GM18511 (cell line): ENCODE measurements around the gene P2RX5.

Experiments used
- ATAC-seq: cut with Tn5 transposase; IDR thresholded peaks from one replicate; pipeline ENCODE4 v1.9.1; 2021; ENCODE audit warnings: mild to moderate bottlenecking, moderate library complexity; ENCODE audit not compliant: unreplicated experiment

P2RX5 gene

DNA sequence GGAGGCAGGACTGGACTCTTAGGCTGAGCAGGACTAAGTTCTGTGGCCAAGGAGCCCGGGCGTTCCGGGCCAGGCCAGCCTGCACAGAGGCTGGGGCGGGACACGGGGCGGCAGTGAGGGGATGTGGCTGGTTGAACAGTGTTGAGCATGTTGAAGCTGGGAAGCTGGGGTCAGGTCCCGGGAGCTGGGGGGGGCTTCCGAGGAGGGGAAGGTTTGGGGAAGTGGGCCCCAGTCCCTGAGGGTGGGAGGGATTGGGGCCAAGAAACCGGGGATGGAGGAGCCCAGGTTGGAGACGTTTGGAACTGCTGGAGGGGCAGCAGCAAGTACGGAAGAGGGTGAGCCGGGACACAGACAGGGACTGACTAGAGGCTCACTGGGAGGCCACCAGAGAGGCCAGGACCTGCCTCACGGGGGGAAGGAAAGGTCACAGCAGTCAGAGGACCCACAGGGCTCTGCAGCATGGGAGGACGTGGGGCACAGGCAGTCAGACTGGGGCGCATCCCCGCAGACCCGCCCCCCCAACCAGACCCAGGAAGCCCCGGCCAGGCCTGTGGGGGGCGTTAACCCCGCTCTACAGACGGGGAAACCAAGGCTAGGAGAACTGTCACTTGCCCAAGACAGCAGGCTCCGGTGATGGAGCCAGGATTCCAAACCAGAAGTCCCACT, 37.0 kb downstream of the P2RX5 start:
- ATAC-seq: no peak

DNA sequence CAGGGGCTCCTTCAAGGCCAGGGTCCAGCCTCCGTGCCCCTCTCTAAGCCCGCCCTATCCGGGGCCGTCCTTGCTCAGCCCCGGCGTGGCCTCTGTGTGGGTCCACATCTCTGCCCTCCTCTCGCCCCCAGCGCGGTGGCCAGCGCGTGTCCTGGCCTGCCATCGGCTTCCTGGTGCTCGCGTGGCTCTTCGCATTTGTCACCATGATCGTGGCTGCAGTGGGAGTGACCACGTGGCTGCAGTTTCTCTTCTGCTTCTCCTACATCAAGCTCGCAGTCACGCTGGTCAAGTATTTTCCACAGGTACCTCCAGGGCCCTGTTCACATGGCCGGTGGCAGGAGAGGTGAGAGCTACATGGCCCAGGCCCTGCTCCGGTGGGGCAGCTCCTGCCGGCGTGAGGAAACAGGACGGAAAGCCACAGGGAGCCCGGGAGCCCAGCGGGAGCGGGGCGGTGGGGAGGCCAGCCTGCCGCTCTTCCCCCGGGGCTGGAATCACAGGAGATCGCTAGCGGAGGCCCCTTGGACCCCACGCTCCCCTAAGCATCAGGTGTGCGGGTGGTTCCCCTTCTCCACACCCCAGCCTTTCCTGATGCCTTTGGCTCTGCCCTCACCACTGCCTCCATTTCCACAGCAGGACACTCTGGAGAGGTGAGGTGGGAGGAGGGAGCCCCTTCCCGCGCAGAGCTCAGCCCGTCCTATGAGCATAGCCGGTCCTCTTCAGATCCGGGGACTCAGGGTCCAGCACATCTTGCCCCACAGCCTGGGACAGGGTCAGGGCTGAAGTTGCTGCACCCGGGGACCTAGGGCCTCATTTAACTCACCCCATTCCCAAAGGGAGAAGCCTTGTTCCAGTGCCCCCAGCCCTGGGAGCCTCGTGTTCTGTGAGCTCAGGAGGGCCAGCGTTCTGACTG, 37.8 kb downstream of the P2RX5 start:
- ATAC-seq: no peak

DNA sequence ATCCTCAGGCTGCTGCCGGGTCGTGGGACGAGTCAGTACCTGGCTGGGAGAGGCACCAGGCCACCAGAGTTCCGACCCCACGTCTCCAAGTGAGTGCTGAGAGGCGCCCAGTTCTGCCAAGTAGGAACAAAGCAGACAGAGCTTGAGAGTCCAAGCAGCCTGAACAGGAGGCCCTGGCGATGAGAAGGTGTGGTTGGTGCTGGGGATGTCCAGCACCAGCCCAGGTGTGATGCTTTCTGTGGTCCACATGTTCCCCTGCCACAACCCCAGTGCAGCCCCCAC, 38.4 kb downstream of the P2RX5 start:
- ATAC-seq: no peak

DNA sequence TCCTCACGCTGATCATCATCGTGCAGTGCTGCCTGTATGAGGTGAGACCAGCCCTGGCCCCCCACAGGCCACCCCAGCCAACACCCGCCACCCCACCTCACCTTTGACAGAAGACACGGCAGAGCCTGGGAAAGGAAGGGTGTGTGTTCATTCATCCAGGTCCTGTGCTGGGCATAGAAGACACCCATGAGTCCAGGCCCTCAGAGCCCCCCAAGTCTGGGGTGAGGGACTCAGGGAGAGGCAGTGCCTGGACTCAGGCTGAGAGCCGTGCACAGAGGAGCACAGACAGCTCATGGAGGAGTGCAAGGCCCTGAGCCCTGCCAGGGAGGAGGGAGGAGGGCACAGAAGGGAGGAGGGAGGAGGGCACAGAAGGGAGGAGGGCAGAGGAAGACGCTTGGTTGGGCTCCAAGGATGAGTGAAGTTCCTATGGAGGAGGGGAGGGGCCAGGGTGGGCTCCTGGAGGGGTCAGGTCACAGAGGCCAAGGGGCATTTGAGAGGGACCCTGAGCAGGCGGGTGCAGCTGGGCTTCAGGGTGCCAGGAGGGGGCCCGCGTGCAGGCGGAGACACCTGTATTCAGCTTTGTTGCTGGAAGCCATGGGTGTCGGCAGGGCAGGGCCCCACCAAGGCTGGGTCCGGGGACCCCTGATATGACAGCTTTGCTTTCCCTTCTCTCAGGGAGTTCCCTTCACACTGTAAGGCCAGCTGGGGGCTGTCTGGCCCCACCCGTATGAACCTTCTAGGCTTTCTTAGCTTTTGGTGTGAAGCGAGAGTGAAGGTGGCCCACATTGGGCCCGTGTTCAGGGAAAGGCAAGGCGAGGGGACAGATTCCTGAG, 39.0 kb downstream of the P2RX5 start:
- ATAC-seq: no peak

DNA sequence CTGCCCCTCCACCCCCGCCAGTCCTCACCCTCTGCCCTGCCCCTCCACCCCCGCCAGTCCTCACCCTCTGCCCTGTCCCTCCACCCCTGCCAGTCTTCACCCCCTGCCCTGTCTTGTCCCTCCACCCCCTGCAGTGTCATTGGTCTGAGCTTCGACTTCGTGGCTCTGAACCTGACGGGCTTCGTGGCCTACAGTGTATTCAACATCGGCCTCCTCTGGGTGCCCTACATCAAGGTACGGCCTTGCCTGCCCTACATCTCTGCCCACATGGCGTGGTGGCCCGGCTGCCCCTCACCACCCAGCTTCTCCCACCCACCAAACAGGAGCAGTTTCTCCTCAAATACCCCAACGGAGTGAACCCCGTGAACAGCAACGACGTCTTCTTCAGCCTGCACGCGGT, 39.6 kb downstream of the P2RX5 start:
- ATAC-seq: no peak

DNA sequence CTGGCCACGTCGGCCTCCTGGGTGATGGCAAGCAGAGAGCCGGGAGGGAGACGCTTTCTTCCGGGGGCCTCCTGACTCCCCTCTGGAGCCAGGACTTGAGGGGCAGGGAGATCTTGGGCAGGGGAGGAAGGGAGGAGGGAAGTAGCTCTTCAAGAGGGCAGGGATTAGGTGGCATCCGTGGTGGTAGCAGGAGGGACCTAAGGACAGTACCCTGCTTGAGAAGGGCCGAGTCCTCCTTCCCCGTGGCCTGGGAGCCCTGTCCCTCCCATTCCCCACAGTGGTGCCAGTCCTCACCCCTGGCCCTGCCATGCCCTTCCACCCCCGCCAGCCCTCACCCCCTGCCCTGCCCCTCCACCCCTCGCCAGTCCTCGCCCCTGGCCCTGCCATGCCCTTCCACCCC, 40.2 kb downstream of the P2RX5 start:
- ATAC-seq: no peak

DNA sequence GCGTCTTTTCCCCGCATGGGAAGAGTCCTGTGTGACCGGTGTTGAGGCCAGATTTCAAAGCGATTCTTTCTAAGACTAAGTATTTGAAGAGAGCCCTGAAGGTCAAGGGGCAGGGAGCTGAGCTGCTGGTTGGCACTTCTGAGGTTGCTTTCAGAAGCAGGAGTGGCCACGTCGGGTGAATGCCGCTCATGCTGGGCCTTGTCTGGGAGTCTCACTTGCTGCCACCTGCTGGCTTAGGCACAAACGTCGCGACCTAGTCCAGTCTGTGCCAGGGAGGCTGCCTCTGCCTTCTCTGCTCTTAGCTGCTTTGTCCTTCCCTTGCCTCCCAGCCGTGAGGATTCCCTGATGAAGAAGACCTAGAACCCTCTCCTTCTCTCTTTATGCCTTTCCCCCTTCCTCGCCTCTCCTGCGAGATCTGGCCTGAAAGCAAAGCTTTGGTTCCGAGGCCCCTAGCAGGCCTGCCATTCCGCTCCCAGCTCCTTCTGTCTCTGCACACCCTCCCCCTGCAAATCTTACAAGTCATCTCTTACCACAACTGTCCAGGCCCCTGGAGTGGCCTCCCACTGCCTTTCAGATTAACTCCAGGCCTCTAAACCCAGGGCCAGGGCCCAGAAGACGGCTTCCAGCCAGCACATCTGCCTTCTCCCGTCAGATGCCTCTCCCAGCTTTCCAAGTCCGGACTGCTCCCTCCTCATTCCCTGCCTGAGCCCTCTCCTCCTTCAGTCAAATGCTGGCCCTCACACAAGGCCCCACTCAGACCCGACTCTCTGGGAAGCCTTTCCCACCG, 48.0 kb downstream of the P2RX5 start:
- ATAC-seq: no peak

DNA sequence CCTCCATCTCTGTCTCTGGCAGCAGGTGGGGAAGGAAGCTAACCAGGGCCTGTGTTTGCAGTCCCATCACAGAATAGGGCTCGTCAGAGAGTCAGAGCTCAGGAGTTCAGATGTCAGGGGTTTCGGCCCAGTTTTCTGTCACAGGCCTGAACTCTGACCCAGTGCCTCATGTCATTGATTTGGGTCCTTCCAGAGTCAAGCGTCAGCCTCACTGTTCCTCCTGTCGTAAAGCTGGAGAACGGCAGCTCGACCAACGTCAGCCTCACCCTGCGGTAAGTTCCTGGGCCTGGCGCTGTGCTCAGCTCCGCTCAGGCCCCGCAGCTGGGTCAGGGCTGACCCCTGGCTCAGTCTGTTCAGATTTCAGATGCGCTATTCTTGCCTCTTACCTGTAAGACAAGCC, 48.7 kb downstream of the P2RX5 start:
- ATAC-seq: no peak

DNA sequence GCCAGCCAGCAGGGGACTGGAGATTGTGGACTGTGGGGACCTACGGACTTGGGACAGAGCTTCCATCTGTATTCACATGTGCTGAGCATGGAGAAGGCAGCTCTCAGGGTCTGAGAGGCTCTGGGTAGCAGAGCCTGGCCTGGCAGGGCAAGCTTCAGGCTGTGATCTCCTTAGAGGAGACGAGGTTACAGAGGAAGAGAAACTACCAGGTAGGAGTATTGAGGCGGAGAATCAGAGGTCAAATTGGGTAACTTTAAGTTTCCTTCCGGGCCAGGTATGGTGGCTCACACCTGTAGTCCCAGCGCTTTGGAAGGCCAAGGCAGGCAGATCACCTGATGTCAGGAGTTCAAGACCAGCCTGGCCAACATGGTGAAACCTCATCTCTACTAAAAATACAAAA, 50.6 kb downstream of the P2RX5 start:
- ATAC-seq: no peak

DNA sequence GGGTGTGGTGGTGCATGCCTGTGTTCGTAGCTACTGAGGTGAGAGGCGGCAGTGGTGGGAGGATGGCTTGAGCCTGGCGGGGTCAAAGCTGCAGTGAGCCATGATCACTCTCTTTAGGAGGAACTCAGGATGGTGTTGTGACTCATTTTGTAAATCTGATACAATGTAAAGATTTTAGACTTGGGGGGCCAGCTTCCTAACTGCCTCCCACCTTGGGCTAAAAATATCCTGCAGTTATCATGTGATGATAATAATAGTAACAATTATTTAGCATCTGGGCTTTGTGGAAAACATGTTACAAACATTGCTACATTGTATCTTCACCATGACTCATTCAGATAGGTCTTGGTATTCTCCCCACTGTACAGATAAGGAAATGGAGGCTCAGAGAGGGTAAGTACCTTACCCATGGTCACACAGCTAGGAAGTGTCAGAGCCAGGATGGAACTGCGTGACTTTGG, 52.0 kb downstream of the P2RX5 start:
- ATAC-seq: no peak

DNA sequence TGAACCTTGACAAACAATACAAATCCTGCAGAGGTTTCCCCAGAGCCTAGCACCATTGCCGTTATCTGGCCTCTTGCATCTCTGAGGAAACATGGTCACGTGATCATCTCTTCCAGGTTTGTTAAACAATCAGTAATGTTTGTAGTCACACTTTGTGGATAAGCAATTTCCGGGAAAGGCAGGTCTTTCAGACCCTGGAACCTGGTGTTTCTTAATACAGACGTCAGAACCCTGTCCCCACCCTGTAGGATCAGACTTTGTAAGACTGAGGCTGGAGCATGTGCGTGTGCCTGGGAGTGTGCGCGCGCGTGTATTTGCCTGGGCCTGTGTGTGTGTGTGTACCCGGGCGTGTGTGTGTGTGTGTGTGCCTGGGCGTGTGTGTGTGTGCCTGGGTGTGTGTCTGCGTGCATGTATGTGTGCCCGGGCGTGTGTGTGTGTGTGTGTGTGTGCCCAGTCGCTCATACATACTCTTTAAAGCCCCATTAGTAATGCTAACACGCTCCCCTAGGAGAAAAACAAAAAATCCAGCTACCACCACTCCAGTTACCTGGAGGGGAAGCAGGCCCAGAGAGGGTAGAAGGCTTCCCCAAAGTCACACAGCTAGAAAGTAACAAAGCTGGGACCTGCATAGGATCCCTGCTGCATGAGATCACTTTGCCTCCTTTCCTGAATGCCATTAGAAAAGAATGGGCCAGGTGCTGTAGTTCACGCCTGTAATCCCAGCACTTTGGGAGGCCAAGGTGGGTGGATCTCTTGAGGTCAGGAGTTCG, 54.1 kb downstream of the P2RX5 start:
- no peak for ATAC-seq

DNA sequence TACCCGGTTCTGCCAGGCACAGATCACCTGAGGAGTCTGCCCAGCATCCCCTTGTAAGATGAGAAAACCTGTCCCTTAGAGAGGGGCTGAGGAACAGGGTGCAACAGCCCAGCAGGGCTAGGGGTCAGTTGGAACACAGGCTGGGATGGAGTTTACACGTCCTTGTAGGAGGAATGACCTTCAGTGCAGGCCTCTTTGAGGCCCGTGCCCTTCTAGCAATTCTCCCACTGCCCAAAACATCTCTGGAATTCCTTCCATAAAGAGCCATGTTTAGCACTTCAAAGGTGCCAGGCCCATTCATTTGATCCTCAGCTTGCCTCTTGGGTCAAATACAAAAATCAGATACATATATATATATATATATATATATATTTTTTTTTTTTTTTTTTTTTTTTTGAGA, 54.9 kb downstream of the P2RX5 start:
- no peak for ATAC-seq

DNA sequence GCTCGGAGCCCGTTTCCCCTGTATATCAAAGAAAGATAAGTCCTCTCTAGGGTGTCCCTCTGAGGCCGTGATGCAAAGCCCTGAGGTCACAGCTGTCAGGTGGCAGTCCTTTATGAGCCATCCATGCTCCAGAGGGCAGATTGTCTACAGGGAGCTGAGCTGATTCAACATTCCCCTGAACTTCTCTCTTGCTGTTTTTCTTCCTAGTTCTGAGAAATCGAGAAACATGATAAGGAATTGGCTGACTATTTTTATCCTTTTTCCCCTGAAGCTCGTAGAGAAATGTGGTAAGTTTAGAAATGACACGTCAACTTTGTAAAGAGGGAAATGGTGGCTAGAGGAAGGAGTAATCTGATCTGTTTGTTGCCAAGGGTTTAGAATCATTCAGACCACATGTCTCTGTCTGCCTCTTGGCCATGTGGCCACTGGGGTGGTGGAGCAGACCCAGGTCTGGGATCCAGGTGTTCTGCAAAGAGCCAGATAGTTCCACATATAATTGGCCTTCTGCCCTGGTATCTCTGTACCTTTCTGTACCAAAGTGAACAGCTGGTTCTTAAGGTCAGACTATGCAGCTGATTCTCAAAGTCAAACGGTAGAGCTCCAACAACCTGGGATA, 55.9 kb downstream of the P2RX5 start:
- ATAC-seq: no peak

DNA sequence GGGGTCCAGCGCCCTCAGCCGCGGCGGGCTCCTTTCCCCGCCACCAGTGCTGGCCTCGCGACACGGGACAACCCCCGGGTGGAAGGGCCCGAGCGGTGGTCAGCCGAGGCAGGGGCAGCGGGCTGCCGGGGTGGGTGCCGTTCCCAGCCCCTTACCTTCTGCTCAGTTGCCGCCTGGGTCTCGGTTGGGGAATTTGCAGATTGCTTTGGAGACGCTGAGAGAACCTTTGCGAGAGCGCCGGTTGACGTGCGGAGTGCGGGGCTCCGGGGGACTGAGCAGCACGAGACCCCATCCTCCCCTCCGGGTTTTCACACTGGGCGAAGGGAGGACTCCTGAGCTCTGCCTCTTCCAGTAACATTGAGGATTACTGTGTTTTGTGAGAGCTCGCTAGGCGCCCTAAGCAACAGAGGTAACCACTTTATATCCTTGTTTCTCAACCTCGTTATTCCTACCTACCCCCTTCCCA, 59.0 kb downstream of the P2RX5 start:
- ATAC-seq: no peak

DNA sequence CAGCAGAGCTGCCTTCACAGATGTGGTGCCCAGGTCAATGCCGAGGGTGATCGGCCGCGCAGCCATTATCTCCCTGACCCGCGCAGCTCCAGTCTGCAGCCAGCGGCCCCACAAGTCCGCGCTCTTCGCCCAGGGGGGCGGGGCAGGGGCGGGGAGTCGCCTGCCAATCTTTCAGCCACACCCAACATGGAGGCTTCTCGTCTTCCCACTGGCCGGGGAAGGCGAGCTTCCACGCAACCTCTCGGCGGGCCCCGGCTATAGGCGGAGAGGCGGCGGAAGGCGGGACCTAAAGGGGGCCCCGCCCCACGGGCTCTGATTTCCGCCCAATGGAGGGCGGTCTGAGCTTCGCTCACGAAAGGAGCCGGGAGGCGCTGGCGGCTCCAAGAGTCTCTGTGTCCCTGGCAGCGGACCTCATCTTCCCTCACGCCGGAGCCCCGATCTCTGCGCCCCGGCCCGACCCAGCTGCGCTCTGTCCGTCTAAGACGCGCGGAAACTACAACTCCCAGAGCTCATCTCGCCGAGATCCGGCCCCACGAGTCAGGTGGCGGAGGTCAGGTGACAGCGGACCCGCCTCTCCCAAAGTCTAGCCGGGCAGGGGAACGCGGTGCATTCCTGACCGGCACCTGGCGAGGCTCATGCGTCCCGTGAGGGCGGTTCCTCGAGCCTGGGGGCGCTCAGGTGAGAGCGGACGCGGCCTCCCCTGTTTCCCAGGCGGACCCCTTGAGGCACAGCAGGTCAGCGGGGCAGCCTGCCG, 59.6 kb downstream of the P2RX5 start, which contains the start of the genes CTNS and SHPK:
Gene CTNS, plus strand, starts transcription at position 607 of the 754 bp plus-strand sequence. CDS start 3,447 bp downstream, outside the sequence.
Gene SHPK, minus strand, starts transcription at position 97 of the 754 bp plus-strand sequence. Its CDS starts 31 bp downstream, at position 66.
- peak; percentile 96 for ATAC-seq

DNA sequence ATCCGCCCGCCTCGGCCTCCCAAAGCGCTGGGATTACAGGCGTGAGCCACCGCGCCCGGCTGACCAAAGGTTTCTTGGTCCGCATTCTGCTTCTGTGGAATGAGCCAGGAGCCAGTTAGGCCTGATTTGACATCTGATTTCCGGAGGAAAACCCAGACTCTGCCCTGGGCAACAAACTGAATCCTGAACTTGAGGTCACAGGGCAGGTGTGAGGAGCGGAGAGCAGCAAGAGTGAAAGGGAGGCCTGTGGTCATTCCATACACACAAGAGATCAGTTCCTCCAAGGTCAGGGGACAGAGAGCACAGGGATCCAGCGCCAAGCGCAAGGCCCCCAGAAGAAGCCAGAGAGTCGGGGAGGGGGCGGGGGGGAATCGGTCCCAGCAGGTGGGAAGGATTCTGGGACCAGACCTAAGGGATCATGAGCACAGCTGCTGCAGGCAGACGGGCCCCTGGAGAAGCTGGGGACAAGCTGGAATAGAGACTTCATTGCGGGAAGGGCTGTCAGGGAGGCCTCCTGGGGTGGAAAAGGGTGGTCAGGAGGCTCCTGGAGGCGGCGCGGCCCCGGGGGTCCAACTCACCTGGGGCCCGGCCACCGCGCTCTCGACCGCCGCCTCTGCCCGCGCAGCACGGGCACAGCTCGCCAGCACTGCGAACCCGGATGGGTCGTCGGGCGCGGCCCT, 60.3 kb downstream of the P2RX5 start:
- ATAC-seq: no peak

DNA sequence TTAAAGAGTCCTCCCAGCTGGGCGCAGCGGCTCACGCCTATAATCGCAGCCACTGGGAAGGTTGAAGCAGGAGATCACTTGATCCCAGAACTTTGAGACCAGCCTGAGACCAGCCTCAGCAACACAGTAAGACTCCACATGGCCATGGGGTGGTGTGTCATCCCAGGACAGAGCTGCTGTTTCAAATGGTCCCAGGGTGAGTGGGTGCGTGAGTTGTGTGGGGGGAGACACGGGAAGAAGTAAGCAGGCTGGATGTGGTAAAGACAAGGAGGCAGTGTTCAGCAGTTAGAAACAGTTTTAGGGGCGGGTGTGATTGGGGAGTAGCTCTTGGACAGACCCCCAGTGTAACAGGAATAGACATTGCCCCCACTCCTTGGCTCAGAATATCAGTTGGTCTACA, 63.7 kb downstream of the P2RX5 start:
- ATAC-seq: no peak

DNA sequence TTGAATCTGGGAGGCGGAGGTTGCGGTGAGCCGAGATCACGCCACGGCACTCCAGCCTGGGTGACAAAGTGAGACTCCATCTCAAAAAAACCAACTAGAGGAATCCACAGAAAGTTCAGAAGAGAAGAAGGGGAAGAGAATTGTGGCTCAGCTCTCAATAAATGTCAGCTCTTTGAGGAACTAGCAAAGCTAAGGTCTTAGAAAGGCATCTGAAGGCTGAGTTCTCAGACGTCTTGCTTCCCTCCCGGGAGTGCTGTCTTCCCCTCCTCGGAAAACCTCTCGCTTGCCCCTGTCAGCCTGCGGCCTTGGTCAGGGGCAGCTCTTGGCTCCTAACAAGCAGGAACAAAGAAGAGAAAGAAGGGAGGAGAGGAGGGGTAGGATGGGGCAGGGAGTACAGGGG, 65.2 kb downstream of the P2RX5 start:
- ATAC-seq: no peak
